ENCODE data around the gene ANK2. TPM values are rescaled to one million over a fixed set of nuclear protein-coding genes. Genes with fewer than 3 reads are reported as not detected.

Gene ANK2
- polyA plus RNA-seq: 10 to 100 TPM in 2 of 3 donors, 1 to 10 TPM in 1; 1.2 to 29.7 (median 26.1) TPM

DNA sequence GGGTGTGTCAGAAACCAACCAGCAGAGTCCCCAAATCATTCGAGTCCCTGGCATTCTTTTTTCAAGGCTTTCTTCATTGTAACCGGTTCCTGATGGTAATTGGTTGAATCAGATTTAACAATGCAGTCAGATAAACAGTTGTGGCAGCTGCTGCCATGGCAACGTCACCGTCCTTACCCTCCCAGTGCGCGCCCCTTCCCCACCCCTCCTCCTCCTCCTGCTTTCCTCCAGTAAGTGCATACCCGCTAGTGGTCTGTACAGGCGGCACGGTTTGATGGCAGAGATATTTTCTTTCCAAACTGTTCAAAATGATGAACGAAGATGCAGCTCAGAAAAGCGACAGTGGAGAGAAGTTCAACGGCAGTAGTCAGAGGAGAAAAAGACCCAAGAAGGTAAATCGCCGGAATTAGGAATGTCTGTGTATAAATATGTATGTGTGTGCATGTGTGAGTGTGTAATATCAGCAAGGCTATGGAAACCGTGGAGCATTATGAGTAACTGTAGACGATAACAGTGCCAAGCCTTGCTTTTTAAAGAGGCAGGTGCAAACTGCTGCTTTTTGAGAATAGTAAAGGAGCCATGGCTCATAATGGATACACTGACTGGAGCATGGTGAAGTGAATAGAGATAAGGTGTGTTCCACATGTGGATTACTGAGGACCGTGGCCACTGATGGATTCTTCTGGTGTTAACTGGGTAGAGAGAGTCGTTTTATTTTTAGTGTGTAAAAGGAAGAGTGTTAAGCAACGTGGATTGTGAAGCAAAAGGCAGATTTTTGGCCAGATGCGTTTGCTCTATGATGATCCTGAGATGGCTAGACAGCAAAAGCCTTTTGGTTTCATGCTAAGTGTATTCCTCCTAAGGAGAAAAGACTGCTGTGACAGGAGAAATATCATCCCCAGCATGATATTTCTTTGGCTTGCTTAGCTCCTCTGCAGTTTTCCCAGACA, at the start of gene ANK2:
TSS of gene ANK2 (plus strand) at position 233 of the 950 bp plus-strand sequence. CDS start at position 309, 76 bp downstream.
- no peak within 1 kb of the TSS for H3K27ac ChIP-seq (ENCODE audit: low read depth, low read length)
- WGBS, 3 donors: 18 to 21% (median 21%) methylated on average over 20 of the region's 20 CpGs

DNA sequence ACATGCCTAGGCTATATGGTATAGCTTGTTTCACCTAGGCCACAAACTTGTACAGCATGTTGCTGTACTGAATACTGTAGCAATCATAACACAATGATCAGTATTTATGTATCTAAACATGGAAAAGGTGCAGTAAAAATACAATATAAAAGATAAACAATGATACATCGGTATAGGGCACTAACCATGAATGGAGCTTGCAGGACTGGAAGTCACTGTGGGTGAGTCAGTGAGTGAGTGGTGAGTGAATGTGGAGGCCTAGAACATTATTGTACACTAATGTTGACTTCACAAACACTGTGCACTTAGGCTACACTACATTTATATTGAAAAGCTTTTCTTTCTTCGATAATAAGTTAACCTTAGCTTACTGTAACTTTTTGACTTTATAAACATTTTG, 45.6 kb upstream of the ANK2 start:
- 77 to 91% (median 82%) methylated on average over 2 of the region's 2 CpGs for WGBS, 3 donors

DNA sequence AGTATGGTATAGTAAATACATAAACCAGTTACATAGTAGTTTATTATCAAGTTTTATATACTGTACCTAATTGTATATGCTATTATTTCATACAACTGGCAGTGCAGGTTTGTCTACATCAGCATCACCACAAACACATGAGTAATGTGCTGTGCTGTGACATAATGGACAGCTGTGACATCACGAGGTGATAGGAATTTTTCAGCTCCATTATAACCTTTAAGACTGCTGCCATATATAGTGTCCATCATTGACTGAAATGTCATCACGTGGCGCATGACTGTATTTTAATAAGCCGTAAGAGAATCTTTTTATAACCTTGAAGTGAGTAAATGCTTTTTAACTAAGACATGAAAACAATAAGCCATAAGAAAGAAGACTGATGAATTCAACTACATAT, 44.8 kb upstream of the ANK2 start:
- H3K27ac ChIP-seq (ENCODE audit: low read depth, low read length): no peak overlapping the region
- 68 to 92% (median 91%) methylated on average over 4 of the region's 4 CpGs for WGBS, 3 donors

More for the DNA sequence above, 45.6 kb upstream of the ANK2 start:
- no peak overlapping the region for H3K27ac ChIP-seq (ENCODE audit: low read depth, low read length)

DNA sequence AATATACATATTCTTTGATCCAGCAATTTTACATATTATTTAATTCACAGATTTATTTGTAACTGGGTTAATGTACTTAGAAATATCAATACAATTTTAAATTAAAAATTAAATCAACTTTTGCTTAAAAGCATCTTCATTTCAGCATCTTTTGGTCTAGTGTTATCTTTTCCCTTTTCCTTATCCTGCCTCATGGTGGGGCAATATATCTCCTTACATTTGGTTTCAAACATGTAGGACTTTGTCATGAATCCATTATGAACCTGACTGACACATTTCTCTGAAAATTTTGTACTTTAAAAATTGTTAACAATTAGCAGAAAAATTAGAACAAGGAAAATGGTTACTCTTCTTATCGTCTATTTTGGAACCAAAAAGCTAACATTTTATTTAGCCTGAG, 42.8 kb upstream of the ANK2 start:
- WGBS, 3 donors: 85 to 95% (median 90%) methylated on average over 1 of the region's 1 CpG
- no peak overlapping the region for H3K27ac ChIP-seq (ENCODE audit: low read depth, low read length)

DNA sequence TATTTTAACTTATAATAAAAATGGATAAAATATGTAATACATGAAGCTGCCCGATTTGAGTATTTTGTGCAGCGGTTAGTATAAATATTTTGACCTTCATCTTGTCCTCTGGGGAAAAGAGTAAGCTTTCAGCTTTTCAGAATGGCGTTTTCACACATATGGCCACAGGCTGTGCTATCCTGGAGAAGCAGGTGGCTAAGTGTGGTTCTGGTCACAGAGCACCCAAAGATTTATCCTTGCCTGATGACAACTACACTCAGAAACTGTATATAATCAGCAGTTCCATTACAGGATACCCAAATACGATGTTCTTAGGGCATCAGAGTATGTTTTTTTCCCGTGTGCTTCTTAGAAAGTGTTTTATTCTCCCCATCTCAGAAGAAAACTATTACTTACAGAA, 42.3 kb upstream of the ANK2 start:
- 74 to 80% (median 76%) methylated on average over 5 of the region's 5 CpGs for WGBS, 3 donors
- no peak overlapping the region for H3K27ac ChIP-seq (ENCODE audit: low read depth, low read length)

DNA sequence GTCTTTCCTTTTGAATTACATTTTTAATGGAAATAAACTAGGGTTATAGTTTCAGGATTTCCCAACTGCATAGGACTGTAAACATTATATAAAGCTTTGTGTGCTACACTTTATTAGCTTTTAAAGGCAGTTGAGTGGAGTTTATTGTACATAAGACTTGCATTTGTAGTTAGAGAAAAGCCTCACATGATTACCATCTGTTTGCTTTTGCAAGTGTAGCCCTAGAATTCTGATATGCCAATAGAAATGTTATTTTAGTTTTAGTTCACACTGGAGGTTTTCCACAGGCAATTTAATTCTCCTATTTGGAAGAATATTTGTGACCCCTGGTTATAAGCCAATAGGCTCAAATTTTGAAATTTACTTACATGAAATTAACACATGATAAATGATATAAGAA, 41.3 kb upstream of the ANK2 start:
- H3K27ac ChIP-seq (ENCODE audit: low read depth, low read length): no peak overlapping the region

DNA sequence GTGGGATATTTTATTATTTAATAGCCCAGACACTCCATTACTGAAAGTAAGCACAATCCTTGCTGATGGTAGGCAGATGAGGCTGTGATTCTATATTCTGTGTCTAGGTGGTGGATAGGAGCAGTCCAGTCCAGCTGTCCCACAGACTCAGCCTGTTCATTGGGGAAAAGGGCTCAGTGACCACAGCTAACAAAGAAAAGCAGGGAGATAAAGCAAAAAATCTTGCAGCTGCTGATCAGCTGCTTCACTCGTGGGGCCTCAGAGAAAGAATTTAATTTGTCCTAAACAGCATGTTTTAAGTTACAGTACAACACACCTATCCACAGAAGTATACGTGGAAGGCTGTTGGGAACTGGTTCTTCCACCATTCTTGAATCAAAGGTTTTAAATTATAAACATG, 40.7 kb upstream of the ANK2 start:
- 19 to 65% (median 55%) methylated on average over 2 of the region's 2 CpGs for WGBS, 3 donors

DNA sequence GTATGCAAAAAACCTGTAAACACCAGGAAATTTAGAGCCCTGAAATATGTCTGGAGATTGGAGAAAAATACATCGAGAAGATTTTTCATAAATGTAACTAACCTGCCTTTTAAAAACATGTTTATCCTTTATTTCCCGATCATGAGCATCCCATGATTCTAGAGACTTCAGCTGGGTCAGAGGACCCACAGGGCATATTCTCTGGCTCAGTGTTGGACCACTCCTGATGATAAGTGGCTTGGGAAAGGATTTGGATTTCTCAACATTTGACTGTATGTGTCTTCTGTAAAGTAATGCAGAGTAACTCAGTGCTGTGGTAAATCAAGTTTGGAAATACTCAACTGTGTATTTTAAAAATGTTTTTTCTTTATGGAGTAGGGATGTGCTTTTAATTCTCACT, 40.0 kb upstream of the ANK2 start:
- WGBS, 3 donors: 77 to 91% (median 86%) methylated on average over 2 of the region's 2 CpGs
- H3K27ac ChIP-seq (ENCODE audit: low read depth, low read length): no peak overlapping the region

More for the DNA sequence above, 40.7 kb upstream of the ANK2 start:
- no peak overlapping the region for H3K27ac ChIP-seq (ENCODE audit: low read depth, low read length)

DNA sequence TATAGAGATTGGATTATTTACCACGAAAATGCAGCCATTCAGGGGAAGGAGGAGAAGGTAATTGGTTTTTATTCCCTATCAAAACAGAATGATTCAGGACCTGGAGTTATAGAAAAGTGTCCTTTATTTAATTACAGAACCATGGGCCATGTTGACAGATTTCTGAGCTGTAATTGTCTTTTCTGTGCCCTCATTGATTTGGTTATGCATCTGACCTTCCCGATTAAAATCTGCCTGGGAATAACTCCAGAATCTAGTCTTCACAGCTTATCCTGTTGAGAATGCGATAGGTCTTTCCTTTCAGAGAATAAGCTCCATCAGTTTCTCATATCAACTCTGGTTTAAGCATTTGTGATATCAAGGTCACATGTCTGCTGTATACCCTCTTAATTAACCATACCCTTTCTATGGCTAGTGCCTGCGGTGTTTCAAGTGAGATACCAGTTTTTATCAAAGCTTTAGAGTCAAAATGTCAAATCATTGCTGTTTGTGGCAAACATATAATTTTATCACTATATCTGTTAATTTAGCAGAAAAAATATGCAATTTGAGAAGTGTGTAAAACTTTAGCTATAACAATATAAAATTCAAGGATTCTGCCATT, 37.2 kb upstream of the ANK2 start:
- no peak overlapping the region for H3K27ac ChIP-seq (ENCODE audit: low read depth, low read length)
- WGBS, 3 donors: 67 to 82% (median 79%) methylated on average over 4 of the region's 4 CpGs

DNA sequence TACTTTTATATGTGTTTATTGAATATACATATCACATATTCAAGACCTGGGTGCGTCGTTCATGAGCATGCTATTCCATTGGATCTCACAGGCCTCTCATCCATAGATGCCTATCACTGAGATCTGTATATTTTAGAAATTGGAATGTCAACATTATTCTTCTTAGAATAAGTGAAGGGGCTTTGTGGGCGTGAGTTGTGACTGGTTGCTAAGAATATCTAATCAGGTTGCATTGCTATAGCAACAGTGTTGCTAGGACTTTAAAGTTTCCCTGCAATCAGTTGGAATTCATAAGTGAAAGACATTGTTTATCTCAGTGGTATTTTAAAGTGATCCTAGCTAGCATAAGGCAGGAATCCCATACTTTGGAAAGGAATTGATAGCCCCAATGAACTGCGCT, 36.7 kb upstream of the ANK2 start:
- WGBS, 3 donors: 73 to 77% (median 76%) methylated on average over 4 of the region's 4 CpGs

DNA sequence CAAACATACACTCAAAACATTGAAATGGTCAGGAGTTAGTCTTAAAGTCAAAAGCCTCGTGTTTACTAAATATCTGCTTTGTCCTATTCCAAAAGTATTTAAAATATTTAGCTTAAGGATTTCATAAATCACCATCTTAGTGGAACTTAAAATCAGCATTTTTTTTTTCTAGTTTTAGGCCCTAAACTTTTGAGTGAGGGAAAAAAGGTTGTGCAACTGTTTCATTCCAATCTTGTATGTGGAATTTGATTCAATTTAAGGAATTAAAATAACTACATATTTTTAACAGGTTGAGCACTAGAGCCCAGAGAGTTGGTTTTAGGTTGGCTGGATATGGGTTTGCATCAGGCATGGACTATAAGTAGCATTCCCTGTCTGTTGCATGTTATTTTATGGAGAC, 35.7 kb upstream of the ANK2 start:
- 41 to 57% (median 45%) methylated on average over 1 of the region's 1 CpG for WGBS, 3 donors
- H3K27ac ChIP-seq (ENCODE audit: low read depth, low read length): no peak overlapping the region

More for the DNA sequence above, 36.7 kb upstream of the ANK2 start:
- H3K27ac ChIP-seq (ENCODE audit: low read depth, low read length): no peak overlapping the region

DNA sequence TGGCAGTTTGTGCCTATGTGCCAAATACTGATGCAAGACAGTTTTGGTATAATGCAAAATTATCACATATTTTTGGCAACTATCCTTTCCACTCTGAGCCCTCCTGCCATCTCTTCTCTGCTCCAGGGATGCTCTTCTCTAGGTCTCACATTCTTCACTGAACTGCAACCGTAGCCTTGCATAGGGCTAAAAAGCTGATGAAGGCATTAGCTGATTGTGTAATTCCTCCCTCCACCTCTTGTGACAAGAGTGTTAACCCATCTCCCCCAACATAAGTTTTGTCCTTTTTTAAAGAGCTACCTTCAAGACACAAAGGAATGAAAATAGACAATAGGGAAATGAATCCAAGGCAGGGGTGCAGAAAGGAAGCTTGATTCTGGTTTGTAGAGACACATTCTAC, 33.1 kb upstream of the ANK2 start:
- 84 to 93% (median 88%) methylated on average over 1 of the region's 1 CpG for WGBS, 3 donors

DNA sequence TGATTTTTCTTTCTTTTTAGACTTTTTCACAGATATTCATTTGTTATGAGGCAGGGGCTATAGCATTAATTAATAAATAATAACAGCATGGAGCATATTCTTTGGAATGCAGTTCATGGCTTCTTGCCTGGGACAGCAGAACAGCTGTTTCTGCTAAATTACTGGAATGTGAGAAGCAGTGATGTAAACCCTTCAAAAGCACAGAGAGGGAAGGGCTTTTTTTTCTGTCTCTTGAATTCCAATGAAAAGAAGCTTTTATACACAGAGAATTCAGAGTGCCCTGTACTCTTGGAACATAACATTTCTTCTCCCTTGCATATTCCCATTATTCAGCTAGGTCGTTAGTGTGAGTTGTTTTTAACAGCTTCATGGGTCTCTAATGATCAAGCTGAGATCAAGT, 28.5 kb upstream of the ANK2 start:
- H3K27ac ChIP-seq (ENCODE audit: low read depth, low read length): no peak overlapping the region
- 27 to 38% (median 36%) methylated on average over 1 of the region's 1 CpG for WGBS, 3 donors

More for the DNA sequence above, 33.1 kb upstream of the ANK2 start:
- no peak overlapping the region for H3K27ac ChIP-seq (ENCODE audit: low read depth, low read length)

DNA sequence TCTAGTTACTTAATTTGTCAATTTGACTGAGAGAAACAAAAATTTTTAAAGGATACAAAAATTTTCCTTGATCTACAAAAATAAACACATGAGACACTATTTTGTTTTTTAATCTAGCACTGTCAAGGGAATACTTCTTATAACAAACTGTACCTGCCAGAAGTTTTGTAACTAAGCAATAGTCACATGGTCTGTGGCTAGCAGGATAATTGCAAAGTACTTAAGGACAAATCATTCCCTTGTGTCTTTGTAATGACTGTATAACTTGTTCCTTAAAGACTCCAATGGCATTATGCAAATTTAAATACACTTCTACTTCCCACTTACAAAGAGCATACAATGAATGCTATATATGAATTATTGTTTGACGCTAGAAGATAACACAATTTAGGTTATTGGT, 25.1 kb upstream of the ANK2 start:
- WGBS, 3 donors: 95 to 97% (median 95%) methylated on average over 1 of the region's 1 CpG
- H3K27ac ChIP-seq (ENCODE audit: low read depth, low read length): no peak overlapping the region

DNA sequence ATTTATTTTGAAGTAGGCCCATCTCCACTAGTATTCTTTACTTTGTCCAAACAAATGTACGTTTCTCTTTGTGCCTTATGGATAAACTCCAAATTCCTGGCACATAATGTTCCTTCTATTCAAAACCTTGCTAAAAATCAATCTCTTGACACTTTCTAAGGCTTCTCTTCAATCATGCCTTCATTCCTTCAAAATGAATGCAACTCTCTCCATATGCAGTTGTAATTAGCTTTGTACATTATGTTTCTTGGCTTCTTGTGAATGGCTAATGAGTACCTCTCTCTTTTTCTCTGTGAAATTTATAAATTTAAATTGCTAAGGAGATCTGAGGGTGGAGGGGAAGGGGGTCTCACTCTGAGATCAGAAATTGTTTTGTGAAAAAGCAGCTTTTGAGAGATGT, 24.0 kb upstream of the ANK2 start:
- 56 to 83% (median 77%) methylated on average over 1 of the region's 1 CpG for WGBS, 3 donors
- no peak overlapping the region for H3K27ac ChIP-seq (ENCODE audit: low read depth, low read length)

DNA sequence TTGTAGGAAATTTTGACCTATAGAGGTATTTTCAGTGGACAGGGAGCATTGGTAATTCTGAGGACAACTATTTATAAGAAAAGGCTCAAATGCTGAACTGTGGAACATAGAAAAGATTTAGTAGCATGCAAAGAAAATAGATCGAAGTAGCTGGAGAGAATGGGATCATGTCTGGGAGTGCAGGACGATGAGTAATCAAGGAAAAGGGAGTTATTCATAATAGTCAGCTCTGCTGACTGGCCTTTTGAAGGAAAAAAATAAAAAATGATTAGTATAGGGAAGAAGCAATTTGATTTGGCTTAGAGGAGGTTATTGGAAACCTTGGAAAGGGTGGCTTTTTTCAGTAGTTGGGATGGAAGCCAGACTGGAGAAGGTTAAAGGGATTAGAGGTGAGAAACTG, 22.9 kb upstream of the ANK2 start:
- H3K27ac ChIP-seq (ENCODE audit: low read depth, low read length): no peak overlapping the region
- 57 to 69% (median 65%) methylated on average over 2 of the region's 2 CpGs for WGBS, 3 donors

DNA sequence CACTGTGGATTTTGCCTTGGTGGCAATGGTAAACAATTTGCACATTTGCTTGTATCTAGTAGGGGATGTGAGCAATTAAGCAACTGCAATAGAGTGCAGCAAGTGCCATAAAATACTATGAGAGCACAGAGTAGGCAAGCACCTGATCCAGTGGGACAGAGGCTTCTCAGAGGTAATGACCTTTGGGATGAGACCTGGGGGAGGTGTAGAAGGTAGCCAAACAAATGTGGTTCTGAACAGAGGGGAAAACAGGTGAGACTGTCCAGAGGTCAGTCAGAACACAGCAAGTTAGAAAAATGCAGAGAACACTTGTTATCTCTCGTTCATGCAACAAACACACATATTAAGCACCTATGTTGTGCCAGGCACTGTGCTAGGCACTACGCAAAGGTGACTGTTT, 21.4 kb upstream of the ANK2 start:
- WGBS, 3 donors: 75 to 91% (median 80%) methylated on average over 2 of the region's 2 CpGs
- no peak overlapping the region for H3K27ac ChIP-seq (ENCODE audit: low read depth, low read length)

DNA sequence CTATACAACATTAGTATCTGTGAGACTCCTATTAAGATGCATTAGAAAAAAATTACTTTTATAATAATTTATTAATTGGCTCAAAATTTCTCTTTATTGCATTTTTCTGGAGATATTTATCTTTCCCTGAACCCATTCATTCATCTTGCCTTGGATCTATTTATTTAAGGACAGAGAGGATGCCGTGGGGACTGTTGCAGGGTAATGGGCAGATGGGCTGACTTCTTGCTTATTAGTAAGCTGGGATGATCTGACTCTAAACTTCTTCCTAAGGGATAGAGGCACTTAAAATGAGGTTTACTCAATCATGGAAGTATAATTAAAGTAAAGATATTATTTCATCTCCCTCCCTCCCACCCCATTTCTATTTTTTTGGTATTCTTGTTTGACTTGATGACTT, 18.2 kb upstream of the ANK2 start:
- H3K27ac ChIP-seq (ENCODE audit: low read depth, low read length): no peak overlapping the region
- WGBS, 3 donors: 15 to 66% (median 54%) methylated on average over 1 of the region's 1 CpG

DNA sequence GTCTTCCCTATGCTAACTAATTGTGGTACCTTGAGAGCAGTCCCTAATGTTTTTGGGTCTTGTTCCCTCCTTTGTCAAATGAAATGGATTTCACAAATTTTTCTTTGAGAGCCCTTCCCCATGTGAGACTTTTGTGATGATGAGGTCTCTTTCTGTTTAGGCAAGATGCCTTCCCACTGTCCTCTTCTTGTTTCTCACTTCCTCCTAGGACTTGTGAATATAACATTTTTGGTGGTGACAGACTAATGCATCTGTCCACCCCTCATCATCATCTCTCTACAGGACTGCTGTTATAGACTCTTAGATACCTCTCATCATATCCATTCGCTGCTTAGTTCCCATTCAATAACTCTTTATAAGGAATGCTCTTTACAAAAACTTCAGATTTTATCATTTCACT, 8.7 kb upstream of the ANK2 start:
- no peak overlapping the region for H3K27ac ChIP-seq (ENCODE audit: low read depth, low read length)
- 78 to 85% (median 81%) methylated on average over 1 of the region's 1 CpG for WGBS, 3 donors

DNA sequence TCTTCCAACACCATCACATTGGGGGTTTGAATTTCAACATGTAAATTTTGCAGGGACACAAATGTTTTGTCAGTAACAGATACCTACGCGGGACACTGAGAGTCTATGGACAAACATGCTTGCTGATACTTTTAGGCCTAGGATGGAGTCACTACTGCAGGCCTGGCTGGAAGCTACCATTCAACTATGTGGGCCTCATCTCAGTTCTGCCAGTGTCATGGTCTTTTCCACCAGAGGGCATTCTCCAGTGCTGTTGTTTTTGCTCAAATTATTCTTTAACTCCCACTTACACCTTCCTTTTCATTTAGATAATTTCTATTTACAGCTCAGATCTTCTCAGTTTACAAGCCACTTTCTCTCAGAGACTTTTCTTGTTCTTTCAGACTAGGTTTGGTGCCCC, 7.0 kb upstream of the ANK2 start:
- WGBS, 3 donors: 40 to 43% (median 42%) methylated on average over 2 of the region's 2 CpGs
- no peak overlapping the region for H3K27ac ChIP-seq (ENCODE audit: low read depth, low read length)

Measured in adipose tissue (tissue), 3 donors.